HG03064 (cell line): Measurements from ENCODE around the gene LAD1.

ENCODE experiments used
- ATAC-seq: cut with Tn5 transposase; IDR thresholded peaks from one replicate; pipeline ENCODE4 v1.9.1; 2021; ENCODE audit warnings: low read depth; ENCODE audit not compliant: unreplicated experiment

Gene LAD1

DNA sequence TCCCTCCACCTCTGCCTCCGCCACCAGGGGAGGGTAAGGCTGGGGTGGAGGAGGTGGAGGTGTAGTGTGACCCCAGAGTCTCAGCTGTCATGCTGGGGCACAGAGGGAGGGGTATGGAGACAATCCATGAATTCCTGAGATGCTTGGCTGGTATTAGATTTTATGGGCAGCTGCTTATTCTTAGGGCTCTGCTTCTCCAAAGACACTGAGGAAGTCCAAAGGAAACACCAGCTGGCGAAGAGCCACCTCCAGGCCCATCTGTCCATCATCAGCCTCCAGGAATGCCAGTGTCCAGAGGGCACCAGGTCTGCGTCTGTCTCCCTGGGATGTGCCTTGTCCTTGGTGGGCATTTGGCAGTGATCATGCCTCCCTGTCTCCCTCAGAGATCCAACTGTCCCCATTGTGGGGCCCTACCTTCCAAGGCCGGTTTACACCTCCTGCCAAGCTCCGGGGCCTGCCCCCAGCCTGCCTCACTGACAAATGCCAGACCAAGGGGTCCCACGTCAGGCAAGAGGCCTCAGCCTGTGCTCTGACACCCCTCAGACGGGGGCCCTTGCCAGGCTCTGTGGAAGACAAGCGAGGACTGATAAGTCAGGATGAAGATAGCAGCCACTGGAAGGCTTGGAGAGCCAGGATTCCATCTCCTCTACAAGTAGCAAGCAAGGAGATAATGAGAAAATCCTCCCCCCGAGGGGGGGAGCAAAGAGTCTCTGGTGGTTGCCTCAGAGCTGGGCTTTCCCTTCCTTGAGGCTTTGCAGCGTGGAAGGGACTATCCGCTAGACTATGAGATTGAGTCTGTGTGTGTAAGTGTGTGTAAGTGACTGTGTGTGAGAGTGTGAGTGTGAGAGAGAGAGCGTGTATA is 20.9 kb upstream of the LAD1 start:
- no peak for ATAC-seq

DNA sequence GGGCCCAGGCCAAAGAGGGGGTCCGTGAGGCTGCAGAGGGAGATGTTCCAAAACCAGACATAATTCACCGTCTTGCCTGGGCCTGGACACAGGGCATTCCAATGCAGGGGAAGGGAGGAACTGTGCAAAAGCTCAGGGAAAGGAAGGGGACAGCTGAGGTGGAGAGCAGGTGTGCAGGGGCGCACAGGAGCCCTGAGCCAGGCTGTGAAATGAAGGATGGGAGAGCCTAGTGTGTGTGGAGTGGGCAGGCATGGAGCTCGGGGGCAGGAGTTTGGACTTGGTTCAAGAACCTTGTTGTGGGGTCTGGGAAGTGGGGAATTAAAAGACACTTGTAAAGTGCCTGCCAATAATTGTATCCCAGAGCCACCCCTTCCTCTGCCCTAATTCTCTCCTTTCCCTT is 20.1 kb upstream of the LAD1 start:
- ATAC-seq = no peak

DNA sequence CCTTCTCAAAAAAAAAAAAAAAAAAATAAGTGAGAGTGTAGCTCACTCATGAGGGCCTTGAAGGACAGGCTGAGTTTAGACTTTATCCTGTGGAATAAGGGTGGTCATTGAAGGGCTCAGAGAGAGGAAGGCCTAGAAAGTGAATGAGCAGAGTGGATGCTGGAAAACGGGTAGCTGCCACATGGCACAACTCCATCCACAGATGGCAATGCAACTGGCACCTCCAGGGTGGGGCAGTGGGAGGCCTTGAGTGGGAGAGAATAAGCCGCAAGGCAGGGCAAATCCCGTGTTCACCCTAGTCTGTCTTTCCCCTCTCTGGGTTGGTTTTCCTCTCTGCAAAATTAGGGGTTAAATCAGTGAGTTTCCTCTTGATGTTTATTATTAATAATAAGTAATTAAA is 19.3 kb upstream of the LAD1 start:
- ATAC-seq = no peak

DNA sequence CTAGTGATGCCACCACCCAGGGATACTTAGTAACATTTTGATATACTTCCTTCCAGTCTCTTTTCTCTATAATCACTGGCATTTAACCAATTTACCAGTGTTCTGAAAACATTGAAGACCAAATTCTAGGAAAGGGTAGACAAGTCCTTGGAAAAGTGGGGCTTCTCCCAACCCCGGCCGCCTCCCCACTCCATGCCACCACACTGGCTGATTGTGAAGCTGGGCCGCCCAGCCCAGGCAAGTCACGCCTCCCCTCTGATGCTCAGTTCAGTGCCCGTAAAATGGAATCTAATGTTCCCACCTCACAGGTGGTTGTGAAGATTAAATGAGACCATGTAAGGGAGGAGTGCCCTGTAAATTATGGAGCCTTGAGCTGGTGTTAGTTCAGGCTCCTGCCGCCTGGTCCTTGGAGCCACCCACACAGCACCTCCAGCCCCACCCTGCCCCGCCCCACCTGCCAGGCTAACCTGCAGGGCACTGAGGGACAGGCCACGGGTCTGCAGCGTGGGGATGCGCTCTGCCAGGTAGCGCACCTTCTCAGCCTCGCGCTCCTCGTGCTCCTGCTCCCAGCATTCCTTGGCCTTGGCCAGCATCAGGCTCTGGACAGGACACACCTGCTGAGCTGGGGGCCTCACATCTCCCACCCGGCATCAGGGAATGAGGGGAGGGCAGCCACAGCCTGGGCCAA is 15.1 kb upstream of the LAD1 start:
- no peak for ATAC-seq

DNA sequence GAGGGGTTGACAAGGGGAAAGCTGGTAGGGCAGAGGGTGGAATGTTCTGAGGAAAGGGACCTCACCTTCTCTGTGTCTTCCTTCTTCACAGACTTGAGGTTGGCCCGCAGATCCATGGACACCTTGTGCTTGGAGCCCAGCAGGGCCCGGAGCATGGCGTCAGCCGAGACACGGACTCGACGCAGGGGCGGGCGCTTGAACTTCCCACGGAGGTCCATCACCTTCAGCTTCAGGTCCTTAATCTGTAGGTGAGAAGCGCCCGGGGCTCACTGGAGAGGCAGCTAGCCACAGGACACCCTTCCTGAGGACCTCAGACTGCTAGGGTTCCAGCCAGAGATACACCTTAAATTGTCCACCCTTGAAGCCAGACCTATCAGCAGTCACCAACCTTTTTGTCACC is 12.2 kb upstream of the LAD1 start:
- no peak for ATAC-seq

DNA sequence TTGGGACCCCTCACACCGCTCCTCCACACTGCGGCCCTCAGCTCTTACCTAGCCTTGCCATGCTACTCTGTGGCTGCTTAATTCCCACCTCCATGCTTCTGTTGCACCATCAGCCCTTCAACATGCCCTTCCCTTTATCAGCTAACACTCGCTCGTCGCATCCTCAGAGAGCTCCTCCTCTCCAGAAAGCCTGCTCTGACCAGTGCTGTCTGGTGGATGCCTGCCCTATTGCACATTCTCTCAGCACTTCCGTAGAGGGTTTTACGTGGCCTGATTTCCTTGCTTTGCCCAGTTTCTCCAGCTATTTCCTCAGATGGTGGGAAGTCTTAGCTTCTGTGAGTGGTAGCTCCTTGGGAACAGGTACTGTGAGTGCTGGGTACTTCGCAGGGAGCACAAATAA is 10.3 kb upstream of the LAD1 start:
- no peak for ATAC-seq

DNA sequence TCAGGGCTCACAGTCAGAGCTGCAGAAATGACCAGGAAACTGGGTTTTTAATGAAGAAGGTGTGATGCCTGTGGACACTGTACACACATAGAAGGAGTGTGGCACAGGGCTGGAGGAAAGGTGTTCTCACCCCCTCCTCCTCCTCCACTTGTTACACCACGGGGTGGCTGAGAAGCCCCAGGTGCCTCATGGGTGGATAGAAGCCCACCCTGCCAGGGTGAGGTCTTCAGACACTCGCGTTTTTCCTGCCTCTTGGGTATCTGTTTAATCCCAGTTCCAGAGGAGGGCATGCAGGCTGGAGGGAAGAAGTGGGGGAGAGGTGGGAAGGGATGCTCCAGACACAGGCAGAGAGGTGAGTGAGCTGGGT is 9.7 kb upstream of the LAD1 start:
- no peak for ATAC-seq

DNA sequence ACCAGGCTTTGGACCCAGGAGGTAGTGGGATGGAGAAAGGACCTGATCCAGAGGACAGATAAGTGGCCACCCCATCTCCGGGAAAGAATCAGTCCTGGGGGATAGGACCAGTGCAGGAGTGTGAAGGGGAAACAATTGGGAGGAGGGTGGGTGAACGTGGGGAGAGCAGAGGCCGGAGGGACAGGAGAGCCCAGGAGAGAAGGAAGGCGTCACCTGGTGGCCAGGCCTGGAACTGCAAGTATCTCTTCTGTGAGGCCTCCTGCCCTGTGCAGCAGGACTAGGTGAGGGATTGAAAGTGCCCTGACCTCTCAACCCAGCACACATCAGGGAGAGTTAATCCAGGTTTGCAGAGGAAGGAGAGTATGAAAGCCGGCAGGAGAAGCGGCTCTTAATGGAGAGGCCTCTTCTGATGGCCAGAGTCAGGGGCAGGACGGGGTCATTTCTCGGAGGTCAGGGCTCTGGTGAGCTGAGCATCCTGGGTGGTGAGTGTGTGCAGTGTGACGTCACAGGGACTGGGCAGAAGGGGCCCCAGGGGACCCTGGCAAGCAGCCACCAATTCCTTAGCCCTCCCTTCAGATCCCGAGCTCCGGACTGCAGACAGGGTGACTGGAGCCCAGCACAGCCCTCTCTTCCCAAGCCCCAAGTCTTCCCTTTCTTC is 9.2 kb upstream of the LAD1 start:
- no peak for ATAC-seq

DNA sequence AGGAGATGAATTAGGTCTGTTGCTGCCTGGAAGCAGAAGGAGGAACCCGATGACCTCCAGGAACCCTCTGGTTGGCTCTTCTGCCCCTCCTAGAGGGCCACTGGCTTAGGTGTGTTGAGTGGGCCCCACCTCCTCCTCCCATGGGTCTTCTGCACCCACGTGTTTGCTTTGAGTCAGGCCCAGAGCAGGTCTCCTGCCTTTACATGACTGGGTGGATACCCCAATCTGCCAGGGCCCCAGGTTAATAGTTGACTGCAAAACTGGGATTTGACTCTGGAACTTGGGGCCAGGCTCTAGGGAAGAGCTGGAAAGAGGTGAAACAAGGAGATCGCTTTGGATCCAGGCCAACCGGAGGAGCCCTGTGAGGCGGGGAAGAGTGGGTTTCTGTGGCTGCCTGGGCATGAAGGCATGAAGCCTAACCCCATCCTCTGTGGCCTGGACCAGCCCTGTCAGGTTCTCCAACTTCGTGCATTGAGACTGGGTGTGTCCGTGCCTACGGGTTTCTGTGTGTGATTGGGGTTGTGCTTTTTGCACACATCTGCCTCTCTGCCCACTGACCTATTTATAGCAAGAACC is 7.8 kb upstream of the LAD1 start:
- ATAC-seq = no peak

DNA sequence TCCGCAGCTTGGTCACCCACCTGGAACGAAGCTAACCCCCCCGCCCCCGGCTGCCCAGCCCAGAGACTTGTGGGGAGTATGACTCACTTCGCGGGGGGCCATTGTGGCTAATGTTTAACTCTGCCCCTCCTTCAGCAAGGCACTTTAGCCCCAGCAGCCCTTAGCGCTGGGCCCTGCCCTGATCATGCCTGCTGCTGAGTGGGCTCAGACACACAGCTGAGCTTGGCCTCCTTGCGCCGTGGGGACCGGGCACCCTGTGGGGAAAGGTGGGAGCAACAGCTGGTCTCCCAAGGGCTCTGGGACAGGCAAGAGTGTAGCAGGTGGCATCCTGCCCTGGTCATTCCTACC is 6.3 kb upstream of the LAD1 start:
- ATAC-seq = no peak

DNA sequence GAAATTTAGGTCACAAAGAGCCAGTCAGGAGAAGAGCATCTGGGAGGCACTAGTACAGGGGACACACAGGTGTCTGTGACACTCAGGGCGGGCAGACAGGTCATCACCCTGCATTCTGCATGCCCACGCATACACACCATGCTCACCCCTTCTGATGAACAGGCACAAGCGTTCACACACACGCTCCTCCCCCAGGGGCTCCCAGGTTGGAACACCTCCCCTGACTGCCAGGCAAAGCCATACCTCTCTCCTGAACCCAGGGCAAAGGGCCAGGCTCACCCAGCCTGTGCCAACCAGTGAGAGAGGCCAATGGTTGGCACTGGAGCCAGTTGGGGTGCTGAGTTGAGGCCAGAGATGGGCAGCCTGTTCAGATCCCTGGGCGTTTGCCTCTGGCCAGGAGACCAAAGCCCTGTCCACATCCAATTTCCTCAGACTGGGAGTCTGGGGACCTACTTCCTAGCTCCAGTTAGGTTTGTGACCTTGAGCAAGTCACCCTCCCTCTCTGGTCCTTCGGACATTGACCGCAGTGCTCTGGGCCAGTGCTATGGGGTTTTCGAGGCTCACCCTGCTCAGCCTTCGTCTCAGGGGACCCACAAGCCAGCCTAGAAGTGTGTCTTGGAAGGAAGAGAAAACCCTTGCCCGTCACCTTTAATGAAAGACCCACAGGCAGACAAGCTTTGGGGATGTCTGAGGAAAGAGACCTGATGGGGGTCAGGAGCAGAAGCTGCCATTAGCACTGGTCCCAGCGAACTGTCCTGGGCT is 5.8 kb upstream of the LAD1 start:
- ATAC-seq = no peak

DNA sequence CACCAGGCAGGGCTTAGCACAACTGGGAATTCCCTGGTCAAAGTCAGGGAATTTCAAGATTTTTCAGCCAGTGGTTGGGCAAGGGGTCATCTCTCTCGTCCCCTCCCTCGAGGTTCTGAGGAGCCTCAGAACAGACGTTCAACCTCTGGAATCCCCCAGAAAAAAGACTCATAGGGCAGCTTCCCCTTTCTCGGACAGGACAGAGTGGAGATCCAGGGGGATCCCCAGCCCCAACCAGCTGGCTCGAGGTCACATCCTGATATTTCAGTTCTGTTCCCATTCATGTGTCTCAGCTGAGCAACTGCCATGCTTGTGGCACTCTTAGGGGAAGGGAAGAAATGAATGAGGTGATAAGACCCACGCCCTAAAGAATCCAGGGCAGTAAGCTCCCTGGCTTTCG is 4.9 kb upstream of the LAD1 start:
- ATAC-seq = no peak

DNA sequence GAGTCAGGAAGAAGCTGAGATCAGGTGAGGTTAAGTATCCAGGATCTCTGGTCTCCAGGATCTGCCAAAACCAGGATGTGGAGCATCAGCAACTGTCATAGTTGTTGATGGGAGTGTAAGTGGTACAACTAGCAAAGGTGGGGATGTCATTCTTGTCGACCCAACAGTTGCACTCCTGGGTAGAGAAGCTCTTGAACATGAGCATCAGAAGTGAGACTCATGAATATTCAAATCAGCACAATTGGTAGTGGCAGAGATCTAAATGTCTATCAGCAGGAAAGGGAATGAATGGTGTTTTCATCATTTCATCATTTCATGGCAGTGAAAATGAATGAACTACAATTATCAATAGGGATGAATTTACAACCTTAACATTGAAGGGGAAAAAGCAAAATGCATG is 4.2 kb upstream of the LAD1 start:
- ATAC-seq = no peak

DNA sequence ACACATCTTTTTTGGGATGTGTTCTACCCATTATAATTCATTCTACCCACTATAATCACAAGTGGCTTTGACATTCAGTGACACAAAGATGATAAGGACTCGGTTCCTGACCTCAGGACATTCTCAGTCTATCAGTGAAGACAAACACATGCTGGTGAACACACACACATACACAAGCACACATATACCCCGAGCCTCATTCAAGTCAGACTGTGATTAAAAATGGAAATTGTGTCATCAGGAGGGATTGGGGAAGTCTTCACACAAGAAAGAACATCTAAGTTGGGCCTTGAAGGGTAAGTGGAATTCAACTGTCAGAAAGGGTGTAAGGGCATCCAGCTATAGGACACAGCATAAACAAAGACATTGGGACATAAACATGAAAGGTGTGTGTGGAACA is 2.6 kb upstream of the LAD1 start:
- ATAC-seq = no peak

DNA sequence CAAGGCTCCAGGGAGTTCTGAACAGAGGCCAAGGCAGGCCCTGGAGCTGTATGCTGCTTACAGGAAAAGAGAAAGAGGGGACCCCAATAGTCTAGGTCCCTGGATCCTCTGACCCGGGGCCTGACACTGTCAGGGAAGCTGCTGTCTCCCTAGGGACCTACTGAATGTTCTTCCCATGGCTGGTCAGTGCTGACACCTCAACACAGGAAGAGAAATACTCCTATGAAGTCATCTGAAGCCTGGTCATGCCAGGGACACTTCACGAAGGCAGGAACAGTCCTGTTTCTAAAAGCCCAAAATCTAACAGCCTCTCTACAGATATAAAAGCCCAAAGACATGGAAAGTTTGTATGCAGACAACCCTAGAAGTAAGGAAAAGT is 1.7 kb upstream of the LAD1 start:
- no peak for ATAC-seq

DNA sequence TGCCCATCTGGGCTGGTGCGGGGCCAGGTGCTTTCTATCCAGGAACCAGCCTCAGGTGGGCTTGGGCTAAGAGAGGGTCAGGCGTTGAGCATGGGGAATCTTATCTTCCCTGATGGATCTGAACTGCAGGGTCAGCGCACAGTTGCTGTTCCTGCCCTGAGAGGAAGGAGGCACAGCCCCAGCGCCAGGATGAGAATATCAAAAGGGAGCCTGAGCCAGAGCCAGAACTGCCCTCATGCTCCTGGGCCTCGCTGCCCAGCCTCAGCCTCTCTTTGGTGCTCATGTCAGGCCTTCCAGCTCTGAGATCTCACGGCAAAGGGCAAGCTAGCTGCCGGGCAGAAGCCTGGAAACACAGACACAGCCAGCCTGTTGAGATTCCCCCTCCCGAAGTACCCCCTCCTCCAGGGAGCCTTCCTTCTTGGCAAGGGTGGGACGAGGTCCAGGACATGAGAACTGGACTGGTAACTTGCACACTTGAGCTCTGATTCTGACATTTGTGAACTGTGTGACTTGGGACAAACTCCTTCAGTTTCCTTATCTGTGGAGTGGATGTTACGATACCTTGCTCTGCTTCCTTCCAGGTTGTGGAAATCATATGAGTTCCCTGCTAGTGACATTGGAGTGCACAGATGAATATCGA is 1.2 kb upstream of the LAD1 start:
- no peak for ATAC-seq

DNA sequence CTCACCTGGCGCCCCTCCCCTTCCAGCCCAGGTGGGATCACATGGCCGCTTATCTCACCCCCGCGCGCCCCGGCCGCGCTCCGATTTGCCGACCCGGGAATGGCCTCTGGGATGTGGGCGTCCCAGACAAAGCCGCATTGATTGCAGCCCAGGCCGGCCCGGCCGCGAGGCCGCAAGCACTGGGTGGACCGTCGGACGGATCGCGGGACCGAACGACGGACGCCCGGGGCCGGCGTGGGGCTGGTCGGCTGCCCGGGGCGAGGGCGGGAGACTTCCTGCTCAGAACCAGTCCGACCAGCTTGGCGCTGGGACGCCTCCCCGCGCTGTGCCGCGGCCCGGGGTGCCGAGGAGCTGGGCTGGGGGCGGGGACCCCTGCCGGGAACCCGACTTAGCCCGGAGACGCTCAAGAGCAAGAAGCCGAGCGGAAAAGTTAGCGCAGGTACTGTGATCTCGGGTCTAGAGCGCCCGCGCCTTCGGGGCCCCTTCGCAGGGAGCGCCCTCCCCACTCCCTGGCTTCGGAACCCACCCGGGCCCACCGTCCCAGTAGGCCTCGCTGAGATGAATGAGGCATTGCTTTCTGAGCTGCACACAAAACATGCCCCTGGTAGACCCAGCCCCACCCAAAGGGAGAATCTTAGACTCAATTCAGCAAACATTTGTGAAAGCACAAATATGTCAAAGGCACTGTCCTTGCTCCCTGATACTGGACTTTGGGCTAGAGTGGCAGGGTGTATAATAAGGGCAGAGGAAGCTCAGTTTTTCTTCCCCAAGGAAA is 415 bp upstream of the LAD1 start:
- no peak for ATAC-seq

DNA sequence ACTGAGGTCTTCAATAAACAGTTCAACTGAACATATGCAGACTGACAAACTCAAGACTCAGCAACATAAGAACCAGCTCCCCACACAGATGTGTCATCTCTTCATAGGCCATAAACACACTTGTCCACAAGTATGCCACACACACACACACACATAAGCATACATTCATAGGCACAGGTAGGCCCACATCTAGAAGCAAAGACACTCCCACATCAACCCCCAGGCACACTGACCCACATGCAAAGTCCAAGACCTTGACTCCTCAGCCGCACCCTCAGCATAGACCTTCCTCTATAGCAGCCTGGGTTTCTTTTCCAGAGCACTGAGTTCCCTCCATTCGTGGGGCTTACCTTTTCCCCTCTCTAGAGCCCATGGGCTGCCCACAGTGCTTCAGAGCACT is 1.4 kb downstream of the LAD1 start:
- no peak for ATAC-seq

DNA sequence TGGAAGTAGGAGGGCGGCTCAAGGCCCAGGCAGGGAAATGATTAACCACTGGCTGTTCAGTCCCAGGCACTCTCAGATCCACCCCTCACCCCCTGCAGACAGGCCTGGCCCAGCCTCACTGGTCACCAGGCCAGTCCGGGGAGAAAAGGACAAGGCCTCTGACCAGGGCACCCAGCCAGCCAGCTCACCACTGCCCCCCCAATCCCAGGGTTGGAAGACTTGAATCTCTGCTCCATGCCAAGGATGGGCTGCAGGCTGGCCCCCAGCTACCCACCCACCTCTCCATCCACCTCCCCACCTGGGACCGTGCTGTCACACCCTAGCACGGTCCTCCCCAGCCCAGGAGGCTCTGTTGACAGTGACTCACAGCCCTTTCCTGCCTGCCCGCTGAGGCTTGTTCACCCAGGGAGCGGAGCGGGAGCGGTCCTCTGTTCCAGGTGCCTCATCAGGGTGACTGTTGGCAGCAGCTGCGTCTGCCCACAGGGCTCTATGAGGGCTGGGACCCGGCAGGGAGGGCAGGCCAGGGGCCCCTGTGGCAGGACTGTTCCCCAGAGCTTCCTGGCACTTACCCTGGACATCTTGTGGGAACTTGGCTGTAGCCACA is 2.2 kb downstream of the LAD1 start:
- no peak for ATAC-seq
